PC-9 (cell line): ENCODE data around the gene PKNOX2. TPM values are rescaled to one million over a fixed set of nuclear protein-coding genes. Genes with fewer than 3 reads are reported as not detected.

Experiments
- BruUV-seq: library from RNA; stranded (reverse); fragments of 400-500 nt; replicated peaks from 2 replicates; lab custom pipeline; 2021; lab: Mats Ljungman, UMichigan
- CTCF ChIA-PET: fragments of 300-600 bp; sonication (Branson Sonifier 250); formaldehyde crosslinking; loops from one replicate; lab custom pipeline; 2022; ENCODE audit warnings: antibody characterized with exemption; lab: Charles Lee
- POLR2A ChIA-PET: fragments of 300-600 bp; sonication (Branson Sonifier 250); formaldehyde crosslinking; loops from one replicate; lab custom pipeline; 2022; ENCODE audit warnings: antibody characterized with exemption; ENCODE audit not compliant: unreplicated experiment; lab: Charles Lee
- DNase-seq, 2 experiments: peaks; one replicate each; pipeline versions ENCODE4 v3.0.0 to v3.0.0-alpha.2; 2015 to 2022; ENCODE audit warnings: mixed read lengths in 1 of 2
- H2AFZ ChIP-seq: fragments of 200-600 bp; sonication (generic); 2 replicates; pipeline ENCODE4 v1.8.1; 2017; ENCODE audit warnings: antibody characterized with exemption
- H3F3A ChIP-seq: fragments of 200-600 bp; sonication (generic); 2 replicates; pipeline ENCODE4 v1.8.1; 2017; ENCODE audit warnings: antibody characterized with exemption, mild to moderate bottlenecking, low read depth; ENCODE audit not compliant: insufficient read depth
- H3K27ac ChIP-seq: fragments of 200-600 bp; sonication (generic); 2 replicates; pipeline ENCODE4 v1.6.1; 2016; ENCODE audit warnings: mixed run types
- H3K27me3 ChIP-seq: fragments of 200-600 bp; sonication (generic); 2 replicates; pipeline ENCODE4 v1.6.1; 2016; ENCODE audit warnings: low read depth, mixed run types; ENCODE audit not compliant: insufficient read depth
- H3K36me3 ChIP-seq: fragments of 200-600 bp; sonication (generic); 2 replicates; pipeline ENCODE4 v1.6.1; 2016; ENCODE audit warnings: low read depth, mixed run types
- H3K4me1 ChIP-seq: fragments of 200-600 bp; sonication (generic); replicated peaks from 2 replicates; pipeline ENCODE4 v1.6.1; 2016; ENCODE audit warnings: mixed run types; ENCODE audit not compliant: insufficient read depth
- H3K4me2 ChIP-seq: fragments of 200-600 bp; sonication (generic); 2 replicates; pipeline ENCODE4 v1.6.1; 2017; ENCODE audit warnings: mixed run types
- H3K4me3 ChIP-seq: fragments of 200-600 bp; sonication (generic); 2 replicates; pipeline ENCODE4 v1.6.1; 2016; ENCODE audit warnings: mixed run types
- H3K79me2 ChIP-seq: fragments of 200-600 bp; sonication (generic); 2 replicates; pipeline ENCODE4 v1.6.1; 2017; ENCODE audit warnings: low read depth, mixed run types
- H3K9me2 ChIP-seq: fragments of 200-600 bp; sonication (generic); 2 replicates; pipeline ENCODE4 v1.8.1; 2017; ENCODE audit warnings: mild to moderate bottlenecking; ENCODE audit not compliant: insufficient read depth
- H3K9me3 ChIP-seq: fragments of 200-600 bp; sonication (generic); 2 replicates; pipeline ENCODE4 v1.8.1; 2016; ENCODE audit warnings: low read depth; ENCODE audit not compliant: insufficient read depth
- H4K20me1 ChIP-seq: fragments of 200-600 bp; sonication (generic); 2 replicates; pipeline ENCODE4 v1.8.1; 2017; ENCODE audit not compliant: insufficient read depth
- EZH2 ChIP-seq: fragments of 200-600 bp; sonication (generic); IDR thresholded peaks from 2 replicates; pipeline ENCODE4 v1.8.0; 2017; ENCODE audit warnings: antibody characterized with exemption, low read depth
- intact Hi-C: fragments of 100-400 bp; cut with micrococcal nuclease; formaldehyde crosslinking; loops from one replicate; pipeline ENCODE4 v1.10.0; 2022; ENCODE audit not compliant: unreplicated experiment
- total RNA-seq: library from RNA; stranded (reverse); gene quantifications from 2 replicates; pipeline ENCODE4 v1.2.3, GENCODE V29; 2021
- TF ChIP-seq, protein P1 (sequence below): fragments of 200-600 bp; sonication (generic); conservative IDR thresholded peaks from 2 replicates; pipeline ENCODE4 v1.6.1; 2017; ENCODE audit warnings: mixed run types, antibody characterized with exemption, mild to moderate bottlenecking, moderate library complexity

The PKNOX2 gene
- total RNA-seq, 1 experiment from 2014 or later, result not detected

DNA sequence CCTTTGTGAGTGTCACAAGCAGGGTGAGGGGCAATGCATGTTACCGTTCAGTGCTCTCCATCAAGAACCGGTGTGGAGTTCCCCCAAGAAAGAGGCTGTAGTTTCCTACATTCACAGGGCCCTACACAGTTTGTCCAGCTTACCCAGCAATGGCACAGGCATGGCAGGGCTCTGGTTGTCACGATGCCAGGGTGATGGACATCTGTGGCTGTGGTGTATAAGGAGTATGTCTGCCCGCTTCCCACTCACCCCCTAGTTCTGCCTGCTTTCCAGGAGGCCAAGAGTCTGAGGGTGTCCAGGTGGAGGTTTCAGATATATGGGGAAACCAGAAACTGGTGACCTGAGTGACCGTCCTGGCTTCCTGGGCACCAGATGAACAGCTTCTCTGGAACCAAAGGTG is 116.1 kb downstream of the PKNOX2 start:
- 0 out of 2 replicates have a peak, but pooled peaks cover 7% of the 10 kb centered on the region for H3K4me1 ChIP-seq
- intact Hi-C loops, result no loop called here
- H3K36me3 ChIP-seq, result no peaks in the 10 kb centered on the region
- no peak overlapping the region for H3K4me3 ChIP-seq
- ChIA-PET POLR2A (no interaction called here), CTCF (no interaction called here)
- BruUV-seq, result no TSS peak
- H3K27me3 ChIP-seq, result 0 out of 2 replicates have a peak, but pooled peaks cover under 1% of the 10 kb centered on the region
- H3K9me2 ChIP-seq, result no peaks in the 10 kb centered on the region
- no peak for DNase-seq
- H3K4me2 ChIP-seq, result no peak overlapping the region
- H2AFZ ChIP-seq, result no peak overlapping the region
- H3K79me2 ChIP-seq, result no peaks in the 10 kb centered on the region
- no peak overlapping the region for H3K27ac ChIP-seq
- TF ChIP-seq, protein P1, sequence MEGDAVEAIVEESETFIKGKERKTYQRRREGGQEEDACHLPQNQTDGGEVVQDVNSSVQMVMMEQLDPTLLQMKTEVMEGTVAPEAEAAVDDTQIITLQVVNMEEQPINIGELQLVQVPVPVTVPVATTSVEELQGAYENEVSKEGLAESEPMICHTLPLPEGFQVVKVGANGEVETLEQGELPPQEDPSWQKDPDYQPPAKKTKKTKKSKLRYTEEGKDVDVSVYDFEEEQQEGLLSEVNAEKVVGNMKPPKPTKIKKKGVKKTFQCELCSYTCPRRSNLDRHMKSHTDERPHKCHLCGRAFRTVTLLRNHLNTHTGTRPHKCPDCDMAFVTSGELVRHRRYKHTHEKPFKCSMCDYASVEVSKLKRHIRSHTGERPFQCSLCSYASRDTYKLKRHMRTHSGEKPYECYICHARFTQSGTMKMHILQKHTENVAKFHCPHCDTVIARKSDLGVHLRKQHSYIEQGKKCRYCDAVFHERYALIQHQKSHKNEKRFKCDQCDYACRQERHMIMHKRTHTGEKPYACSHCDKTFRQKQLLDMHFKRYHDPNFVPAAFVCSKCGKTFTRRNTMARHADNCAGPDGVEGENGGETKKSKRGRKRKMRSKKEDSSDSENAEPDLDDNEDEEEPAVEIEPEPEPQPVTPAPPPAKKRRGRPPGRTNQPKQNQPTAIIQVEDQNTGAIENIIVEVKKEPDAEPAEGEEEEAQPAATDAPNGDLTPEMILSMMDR, result no peak
- TF ChIP-seq EZH2, result no peak
- H4K20me1 ChIP-seq, result no peaks in the 10 kb centered on the region
- H3F3A ChIP-seq, result no peaks in the 10 kb centered on the region
- H3K9me3 ChIP-seq, result no peaks in the 10 kb centered on the region

DNA sequence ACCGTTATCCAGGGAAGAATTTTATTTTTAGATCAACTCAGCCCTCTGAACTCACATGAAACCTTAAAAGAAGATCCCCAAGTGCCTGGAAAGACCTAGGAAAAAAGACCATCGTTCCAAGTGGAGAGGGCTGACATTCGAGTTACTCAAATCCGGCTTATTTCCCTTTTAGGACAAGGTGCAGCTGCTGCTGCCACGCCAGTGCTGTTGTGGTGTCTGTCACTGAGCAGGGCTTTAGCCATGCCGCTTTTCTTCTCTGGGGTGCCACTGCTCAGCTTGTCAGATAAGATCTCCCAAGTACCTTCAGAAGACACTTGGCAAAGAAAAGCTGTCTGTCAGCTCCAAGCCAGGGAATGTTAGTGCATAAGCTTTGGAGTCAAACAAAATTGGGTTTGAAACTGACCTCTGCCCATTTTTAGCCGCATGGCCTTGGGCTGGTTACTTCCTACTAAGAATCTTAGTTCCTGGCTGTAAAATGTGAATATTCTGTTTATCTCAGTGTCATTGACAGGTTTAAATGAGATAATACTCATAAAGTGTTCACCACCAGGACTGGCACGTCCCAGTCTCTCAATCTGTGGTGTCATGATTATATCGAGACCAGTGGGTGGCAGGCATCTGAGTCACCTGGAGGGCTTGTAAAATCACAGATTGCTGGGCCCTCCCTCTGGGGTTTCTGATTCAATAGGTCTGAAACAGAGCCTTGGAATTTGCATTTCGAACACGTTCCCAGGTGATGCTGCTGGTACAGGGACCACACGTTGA is 117.5 kb downstream of the PKNOX2 start:
- Histone ChIP-seq H3K4me1 (0 out of 2 replicates have a peak, but pooled peaks cover 7% of the 10 kb centered on the region), H3K27ac (no peak overlapping the region), H3K27me3 (no peaks in the 10 kb centered on the region), H3K9me3 (no peaks in the 10 kb centered on the region), H3K79me2 (no peaks in the 10 kb centered on the region), H3F3A (no peaks in the 10 kb centered on the region), H4K20me1 (no peaks in the 10 kb centered on the region), H3K4me2 (no peak overlapping the region), H3K4me3 (no peak overlapping the region), H2AFZ (no peak overlapping the region), H3K9me2 (no peaks in the 10 kb centered on the region), H3K36me3 (no peaks in the 10 kb centered on the region)
- no peak for TF ChIP-seq EZH2
- TF ChIP-seq, protein P1, result no peak
- peak in 1 of 2 experiments; percentile 83 for DNase-seq
- POLR2A ChIA-PET, result no interaction called here
- intact Hi-C loops, result no loop called here
- no TSS peak for BruUV-seq
- CTCF ChIA-PET, result no interaction called here

DNA sequence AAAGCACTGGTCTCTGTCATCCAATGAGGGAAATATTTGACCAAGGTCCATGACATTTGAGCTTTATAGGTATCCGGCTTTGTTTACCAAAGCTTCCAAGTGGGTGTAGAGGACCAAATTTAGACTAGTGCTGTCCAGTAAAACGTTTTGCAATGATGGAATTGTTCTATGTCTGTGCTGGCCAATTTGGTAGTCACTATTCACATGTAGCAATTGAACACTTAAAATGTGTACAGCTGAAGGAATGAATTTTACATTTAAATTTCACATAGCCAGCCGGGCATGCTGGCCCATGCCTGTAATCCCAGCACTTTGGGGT is 118.0 kb downstream of the PKNOX2 start:
- no TSS peak for BruUV-seq
- CTCF ChIA-PET, result no interaction called here

More for the DNA sequence above, 118.0 kb downstream of the PKNOX2 start:
- POLR2A ChIA-PET, result no interaction called here
- Histone ChIP-seq H4K20me1 (no peaks in the 10 kb centered on the region), H3K4me3 (no peak overlapping the region), H3K4me1 (0 out of 2 replicates have a peak, but pooled peaks cover 7% of the 10 kb centered on the region), H2AFZ (no peak overlapping the region), H3K27ac (no peak overlapping the region), H3K4me2 (no peak overlapping the region), H3F3A (no peaks in the 10 kb centered on the region), H3K27me3 (no peaks in the 10 kb centered on the region), H3K79me2 (no peaks in the 10 kb centered on the region), H3K9me3 (no peaks in the 10 kb centered on the region), H3K36me3 (no peaks in the 10 kb centered on the region), H3K9me2 (no peaks in the 10 kb centered on the region)
- intact Hi-C loops, result no loop called here
- DNase-seq, result no peak
- TF ChIP-seq, protein P1, result no peak
- no peak for TF ChIP-seq EZH2
